Osteoblast (primary cell): ENCODE data around the gene ALG9. TPM values are rescaled to one million over a fixed set of nuclear protein-coding genes. Genes with fewer than 3 reads are reported as not detected.
A peak's percentile ranks its signal among the peaks of the same experiment; 100 is the strongest.

Source experiments
- DNase-seq: peaks from one replicate; pipeline ENCODE4 v3.0.0; 2011; ENCODE audit warnings: low spot score, mixed read lengths; ENCODE audit not compliant: insufficient read length; ENCODE audit errors: missing footprints
- H2AFZ ChIP-seq: 2 replicates; pipeline ENCODE4 v1.6.0; 2011; ENCODE audit warnings: mild to moderate bottlenecking, low read length
- H3K27ac ChIP-seq: 2 replicates; pipeline ENCODE4 v1.5.1; 2011; ENCODE audit warnings: mild to moderate bottlenecking, low read depth, low read length, moderate library complexity
- H3K27me3 ChIP-seq: 2 replicates; pipeline ENCODE4 v1.6.0; 2012; ENCODE audit warnings: mild to moderate bottlenecking, control low read depth, inconsistent platforms, low read length, moderate library complexity; ENCODE audit not compliant: insufficient read depth
- H3K36me3 ChIP-seq: 2 replicates; pipeline ENCODE4 v1.5.1; 2011; ENCODE audit warnings: mild to moderate bottlenecking, low read length, control low read depth, moderate library complexity; ENCODE audit not compliant: insufficient read depth
- H3K4me1 ChIP-seq: 2 replicates; pipeline ENCODE4 v1.5.1; 2011; ENCODE audit warnings: mild to moderate bottlenecking, low read length, control low read depth, moderate library complexity; ENCODE audit not compliant: insufficient read depth
- H3K4me2 ChIP-seq: 2 replicates; pipeline ENCODE4 v1.6.0; 2011; ENCODE audit warnings: mild to moderate bottlenecking, low read length; ENCODE audit not compliant: insufficient read depth
- H3K4me3 ChIP-seq: fragments of 200-600 bp; sonication (generic); 3 replicates; pipeline ENCODE4 v1.5.1; 2012; ENCODE audit warnings: mild to moderate bottlenecking, low read length, inconsistent platforms; ENCODE audit not compliant: insufficient read depth
- H3K79me2 ChIP-seq: 2 replicates; pipeline ENCODE4 v1.6.0; 2012; ENCODE audit warnings: mild to moderate bottlenecking, low read length, control low read depth, inconsistent platforms; ENCODE audit not compliant: insufficient read depth
- H3K9me3 ChIP-seq: 2 replicates; pipeline ENCODE4 v1.5.1; 2011; ENCODE audit warnings: low read depth, low read length, control low read depth
- H4K20me1 ChIP-seq: 2 replicates; pipeline ENCODE4 v1.6.0; 2012; ENCODE audit warnings: mild to moderate bottlenecking, low read length, control low read depth; ENCODE audit not compliant: insufficient read depth
- CTCF ChIP-seq: IDR thresholded peaks from 2 replicates; pipeline ENCODE4 v1.5.1; 2011; ENCODE audit warnings: mild to moderate bottlenecking, low read depth, low read length, moderate library complexity; ENCODE audit errors: extremely low read depth
- total RNA-seq: library from RNA; depleted of rRNA; stranded (reverse); fragments of >200 nt; gene quantifications from 2 replicates; pipeline ENCODE4 v1.2.3, GENCODE V29; 2012

The ALG9 gene
- 35.8 and 36.8 TPM in 2 replicates for total RNA-seq

GRCh38 chr11:111870886-111871692 is at the start of gene ALG9:
Gene ALG9, minus strand, starts transcription at chr11:111871581. Its CDS starts 99 bp downstream, at chr11:111871482.
- H3K9me3 ChIP-seq, result no peaks in the 10 kb centered on the region
- DNase-seq, result peak; percentile 92
- peak within 1 kb of the TSS; percentile 40 for H3K27ac ChIP-seq
- no peaks in the 10 kb centered on the region for H4K20me1 ChIP-seq
- peak; percentile 48 for TF ChIP-seq CTCF
- peaks cover 19% of the 10 kb centered on the region for H3K36me3 ChIP-seq
- H3K79me2 ChIP-seq, result peaks cover 9% of the 10 kb centered on the region
- H3K4me3 ChIP-seq, result peak within 1 kb of the TSS; percentile 88
- H3K27me3 ChIP-seq, result no peaks in the 10 kb centered on the region
- H2AFZ ChIP-seq, result peak within 1 kb of the TSS; percentile 94
- peak within 1 kb of the TSS; percentile 88 for H3K4me2 ChIP-seq
- H3K4me1 ChIP-seq, result peaks cover 11% of the 10 kb centered on the region

GRCh38 chr11:111920908-111921307 is 49.5 kb upstream of the ALG9 start:
- no peak overlapping the region for H3K27ac ChIP-seq

GRCh38 chr11:111918390-111919256 is 47.2 kb upstream of the ALG9 start, which contains the start of gene C11orf52:
Gene C11orf52, plus strand, starts transcription at chr11:111918913. Its CDS starts 60 bp downstream, at chr11:111918973.
- no peak for TF ChIP-seq CTCF
- DNase-seq, result no peak
- Histone ChIP-seq H2AFZ (peak within 1 kb of the TSS; percentile 84), H3K4me1 (peaks cover 35% of the 10 kb centered on the region), H3K4me2 (peak within 1 kb of the TSS; percentile 73), H3K79me2 (peaks cover 9% of the 10 kb centered on the region), H3K36me3 (no peaks in the 10 kb centered on the region), H3K27ac (peak within 1 kb of the TSS; percentile 38), H4K20me1 (no peaks in the 10 kb centered on the region), H3K9me3 (no peaks in the 10 kb centered on the region), H3K4me3 (peak within 1 kb of the TSS; percentile 53), H3K27me3 (no peaks in the 10 kb centered on the region)

More at GRCh38 chr11:111920908-111921307, 49.5 kb upstream of the ALG9 start:
- Histone ChIP-seq H3K36me3 (no peaks in the 10 kb centered on the region), H3K4me1 (peaks cover 33% of the 10 kb centered on the region), H4K20me1 (no peaks in the 10 kb centered on the region), H3K4me2 (no peak overlapping the region), H3K4me3 (no peak overlapping the region), H3K9me3 (no peaks in the 10 kb centered on the region), H3K79me2 (no peaks in the 10 kb centered on the region), H2AFZ (no peak overlapping the region), H3K27me3 (no peaks in the 10 kb centered on the region)
- TF ChIP-seq CTCF, result no peak
- DNase-seq, result no peak

- peaks cover 15% of the 10 kb centered on the region for H3K79me2 ChIP-seq
- H2AFZ ChIP-seq, result no peak overlapping the region
- no peaks in the 10 kb centered on the region for H3K27me3 ChIP-seq
- H3K4me3 ChIP-seq, result no peak overlapping the region
- H3K4me2 ChIP-seq, result peak overlapping the region; percentile 73
- no peak for DNase-seq
- no peak overlapping the region for H3K27ac ChIP-seq
- no peaks in the 10 kb centered on the region for H3K36me3 ChIP-seq
- no peak for TF ChIP-seq CTCF
- H3K9me3 ChIP-seq, result no peaks in the 10 kb centered on the region
- H3K4me1 ChIP-seq, result peaks cover 34% of the 10 kb centered on the region
- H4K20me1 ChIP-seq, result no peaks in the 10 kb centered on the region
These were observed 46.4 kb upstream of the ALG9 start for GRCh38 chr11:111917788-111918187.
